Activated effector memory CD4-positive, alpha-beta T cell treated with Interleukin-2 at 50 U/mL for 16 hours (primary cell): ENCODE measurements around the gene PAEP.
"Not testable (repeated sequence)": the region's sequence is repeated elsewhere in the genome, so short reads cannot be mapped to it uniquely, and the experiment has no call there.

Source experiments
- DNase-seq: peaks from one replicate; pipeline ENCODE4 v3.0.0-alpha.2; 2020

The PAEP gene

DNA sequence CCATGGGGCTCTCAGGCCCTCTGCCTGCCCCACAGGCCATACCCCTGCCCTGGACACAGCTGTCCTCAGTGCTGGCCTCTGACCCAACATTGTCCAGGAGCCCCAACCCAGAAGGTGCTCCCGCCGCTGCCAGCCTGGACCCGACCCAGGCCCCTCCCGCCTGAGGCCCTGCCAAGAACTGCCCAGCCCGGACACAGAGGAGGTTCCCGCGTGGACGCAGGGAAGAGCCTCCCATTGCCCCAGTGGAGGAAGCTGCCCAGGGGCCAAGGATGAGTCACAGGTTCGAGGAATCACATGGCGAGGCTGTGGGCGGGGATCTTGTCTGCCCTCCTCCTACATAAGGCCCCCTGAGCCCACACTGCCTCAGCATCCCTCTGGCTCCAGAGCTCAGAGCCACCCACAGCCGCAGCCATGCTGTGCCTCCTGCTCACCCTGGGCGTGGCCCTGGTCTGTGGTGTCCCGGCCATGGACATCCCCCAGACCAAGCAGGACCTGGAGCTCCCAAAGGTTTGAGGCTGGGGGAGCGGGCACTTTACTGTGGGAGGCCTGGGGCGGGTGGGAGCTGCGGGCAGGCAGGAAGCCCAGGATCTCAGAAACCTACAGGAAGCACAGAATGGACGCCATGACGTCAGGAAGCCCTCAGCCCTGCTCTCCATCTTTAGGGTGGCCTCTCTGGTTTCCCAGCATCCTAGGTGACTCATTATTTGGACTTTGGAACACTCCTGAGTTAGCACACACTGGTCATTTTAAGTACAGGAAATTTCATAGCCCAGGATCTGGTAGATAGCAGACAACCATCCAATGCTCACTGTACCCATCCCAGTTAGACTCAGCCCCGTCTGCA, at the start of gene PAEP:
Gene PAEP (plus strand): TSS at position 366 of the 844 bp plus-strand sequence.
- no peak for DNase-seq

GRCh38 chr9:135512241-135512603, 49.3 kb upstream of the PAEP start:
- no peak for DNase-seq

GRCh38 chr9:135512904-135513303, 48.7 kb upstream of the PAEP start:
- DNase-seq, result no peak

- no peak for DNase-seq
Measured at GRCh38 chr9:135513351-135513846, 48.2 kb upstream of the PAEP start.

DNA sequence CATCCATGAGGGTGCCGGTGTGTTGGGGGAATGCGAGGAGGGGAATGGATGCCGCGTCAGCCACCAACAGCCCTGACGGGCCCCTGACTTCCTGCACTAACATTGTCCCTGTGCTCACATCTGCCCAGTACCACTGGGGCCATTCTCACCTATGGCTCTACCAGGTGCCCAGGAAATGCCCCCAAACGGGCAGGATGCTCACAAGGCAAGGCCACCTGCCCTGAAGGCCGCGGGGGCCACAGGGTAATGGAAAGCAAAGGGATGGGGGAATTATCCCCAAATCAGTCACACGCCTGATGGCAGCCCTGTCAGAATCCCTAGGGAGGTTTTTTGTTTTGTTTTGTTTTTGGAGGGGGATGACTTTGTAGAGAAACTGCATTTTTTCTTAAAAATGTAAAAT, 47.6 kb upstream of the PAEP start:
- DNase-seq, result not testable (repeated sequence)

GRCh38 chr9:135514342-135515082, 47.0 kb upstream of the PAEP start:
- DNase-seq, result no peak

GRCh38 chr9:135515083-135515951, 46.2 kb upstream of the PAEP start:
- no peak for DNase-seq

DNA sequence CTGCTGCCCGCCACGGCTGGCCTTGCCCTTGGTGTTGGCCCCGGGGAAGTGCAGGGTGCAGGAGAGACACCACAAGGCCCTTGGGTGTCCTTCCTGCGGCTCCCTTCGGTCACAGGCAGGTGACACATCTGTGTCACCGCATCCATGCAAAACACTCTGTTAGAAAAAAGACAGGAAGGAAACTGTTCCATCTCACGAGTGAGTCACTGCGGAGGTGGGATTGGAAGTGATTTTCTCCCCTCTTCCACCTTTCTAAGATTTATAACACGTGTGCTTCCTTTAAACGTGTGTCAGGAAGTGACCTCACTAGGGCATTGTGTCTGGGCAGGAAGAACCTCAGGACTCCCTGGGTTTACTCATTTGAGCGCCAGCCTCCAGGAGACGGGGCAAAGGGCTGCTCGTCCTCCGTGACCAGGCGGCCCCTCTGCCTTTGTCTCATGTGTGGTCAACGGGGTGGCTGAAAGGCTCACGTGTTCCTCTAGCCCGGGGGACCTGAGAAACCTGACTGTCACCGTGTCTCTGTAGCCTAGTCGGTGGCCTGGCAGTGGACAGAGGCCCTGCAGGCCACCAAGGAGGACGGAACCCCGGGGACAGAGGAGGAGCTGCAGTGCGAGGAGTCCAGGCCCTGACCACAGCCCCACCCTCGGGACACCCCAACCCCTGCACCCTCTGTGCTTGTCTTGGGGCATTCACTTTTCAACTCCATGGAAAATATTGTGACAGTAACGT, 45.3 kb upstream of the PAEP start:
- no peak for DNase-seq

DNA sequence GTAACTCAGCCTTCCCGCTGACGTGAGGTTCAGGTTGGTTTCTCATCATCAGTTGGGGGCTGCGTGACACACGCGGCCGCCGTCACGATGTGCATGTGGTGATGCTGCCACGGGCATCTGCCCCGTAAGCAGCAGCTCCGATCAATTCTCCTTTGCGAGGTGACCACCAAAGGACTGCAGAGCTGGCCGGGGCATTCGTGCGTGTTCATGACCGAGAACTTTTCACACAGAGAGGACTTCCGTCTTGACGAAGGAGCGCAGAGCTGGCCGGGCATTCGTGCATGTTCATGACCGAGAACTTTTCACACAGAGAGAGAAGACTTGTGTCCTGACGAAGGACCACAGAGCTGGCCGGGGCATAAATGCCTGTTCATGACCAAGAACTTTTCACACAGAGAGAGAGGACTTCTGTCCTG, 44.1 kb upstream of the PAEP start:
- no peak for DNase-seq

GRCh38 chr9:135519179-135519971, 42.2 kb upstream of the PAEP start:
- DNase-seq, result no peak

- DNase-seq, result no peak
Measured at GRCh38 chr9:135520916-135521607, 40.5 kb upstream of the PAEP start, which contains the start of gene LCN1. Gene LCN1, plus strand, starts transcription at chr9:135521440. Its CDS starts 58 bp downstream, at chr9:135521498.

- no peak for DNase-seq
Measured at GRCh38 chr9:135521608-135522095, 39.9 kb upstream of the PAEP start.

DNA sequence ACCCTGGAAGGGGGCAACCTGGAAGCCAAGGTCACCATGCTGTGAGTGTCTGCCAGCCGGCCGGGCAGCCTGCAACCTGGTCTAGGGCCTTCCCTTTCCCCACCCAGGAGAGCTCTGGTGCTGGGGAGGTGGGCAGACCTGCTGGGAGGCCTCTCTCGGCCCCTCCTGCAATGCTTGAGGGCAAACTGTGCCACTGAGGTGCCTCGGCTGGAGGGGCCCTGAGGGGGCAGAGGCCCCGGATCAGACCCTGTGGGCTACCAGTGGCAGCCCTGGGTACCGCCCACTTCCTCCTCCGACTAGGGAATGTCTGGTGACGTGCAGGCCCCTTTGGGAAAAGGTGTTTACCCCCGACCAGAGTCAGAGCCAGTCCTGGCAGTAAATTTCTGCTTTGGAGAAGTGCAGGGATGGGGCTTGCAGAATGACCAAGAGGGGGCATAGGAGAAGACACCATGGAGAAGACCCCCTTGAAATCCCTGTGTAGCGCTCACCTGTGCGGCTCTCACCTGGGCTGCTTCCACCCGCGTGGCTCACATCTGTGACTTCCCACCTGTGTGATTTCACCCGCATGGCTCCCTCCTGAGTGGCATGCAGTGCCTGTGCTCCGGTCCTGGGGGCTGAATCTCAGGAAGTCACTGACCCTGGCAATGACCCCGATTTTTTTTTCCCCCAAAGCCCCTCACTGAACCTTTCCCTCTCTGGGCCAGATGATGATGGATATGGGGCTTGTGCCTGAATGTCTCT, 39.2 kb upstream of the PAEP start:
- no peak for DNase-seq

GRCh38 chr9:135522931-135523330, 38.6 kb upstream of the PAEP start:
- DNase-seq, result no peak

- no peak for DNase-seq
Measured at GRCh38 chr9:135523521-135524129, 37.9 kb upstream of the PAEP start.

DNA sequence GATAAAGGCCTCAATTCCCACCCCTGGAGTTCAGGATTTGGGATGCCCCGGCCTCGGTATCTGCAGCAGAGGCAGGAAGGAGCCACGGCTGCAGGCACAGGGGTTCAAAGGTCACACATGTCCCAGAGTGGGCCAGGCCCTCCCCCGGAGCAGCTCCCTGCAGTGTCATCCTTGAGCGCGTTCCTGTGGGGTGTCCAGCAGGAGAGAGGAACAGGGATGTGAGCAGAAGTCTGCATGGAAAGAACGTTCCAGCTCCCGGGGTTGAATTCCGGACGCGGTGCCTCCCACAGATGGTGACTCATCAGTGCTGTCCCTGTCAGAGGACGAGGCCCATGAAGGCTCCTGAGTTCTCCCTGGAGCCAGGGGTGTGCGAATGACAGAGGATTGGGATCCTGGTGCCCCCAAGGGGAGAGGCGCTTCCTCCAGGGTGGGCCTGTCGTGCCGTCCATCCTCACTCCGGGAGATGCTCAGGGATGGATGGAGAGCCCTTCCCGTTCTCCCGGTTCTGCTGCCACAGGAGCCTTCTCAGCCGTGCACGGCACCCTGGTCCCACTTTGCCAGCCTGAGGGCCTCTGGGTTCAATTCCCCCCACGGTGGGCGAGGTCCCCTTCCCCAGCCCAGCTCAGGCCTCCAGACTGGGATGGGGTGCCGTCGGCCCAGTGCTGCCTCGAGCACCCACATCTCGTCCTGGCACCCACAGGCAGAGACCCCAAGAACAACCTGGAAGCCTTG, 37.3 kb upstream of the PAEP start:
- no peak for DNase-seq

GRCh38 chr9:135525241-135526088, 36.1 kb upstream of the PAEP start:
- DNase-seq, result no peak
